HEK293 (cell line): ENCODE results near the gene CREM.

Source experiments
- BCL11A ChIP-seq: fragments of 450-650 bp; formaldehyde crosslinking; IDR thresholded peaks from 2 replicates; pipeline ENCODE4 v1.5.1; 2016; ENCODE audit warnings: low read depth, missing biosample characterization, missing genetic modification characterization
- MYNN ChIP-seq: fragments of 450-650 bp; formaldehyde crosslinking; IDR thresholded peaks from 2 replicates; pipeline ENCODE4 v1.5.1; 2016; ENCODE audit warnings: missing biosample characterization, missing genetic modification characterization, borderline replicate concordance
- OSR2 ChIP-seq: fragments of 450-650 bp; formaldehyde crosslinking; IDR thresholded peaks from 2 replicates; pipeline ENCODE4 v1.5.1; 2016; ENCODE audit warnings: missing biosample characterization, missing genetic modification characterization
- ZBTB1 ChIP-seq: fragments of 450-650 bp; formaldehyde crosslinking; IDR thresholded peaks from 2 replicates; pipeline ENCODE4 v1.5.1; 2016; ENCODE audit warnings: missing biosample characterization, missing genetic modification characterization
- ZBTB7A ChIP-seq: fragments of 450-650 bp; formaldehyde crosslinking; IDR thresholded peaks from 2 replicates; pipeline ENCODE4 v1.5.1; 2016; ENCODE audit warnings: low read depth, missing biosample characterization, missing genetic modification characterization
- ZNF132 ChIP-seq: fragments of 450-650 bp; formaldehyde crosslinking; IDR thresholded peaks from 2 replicates; pipeline ENCODE4 v1.5.1; 2017; ENCODE audit warnings: missing biosample characterization, missing genetic modification characterization, borderline replicate concordance
- ZNF292 ChIP-seq: fragments of 450-650 bp; formaldehyde crosslinking; IDR thresholded peaks from 2 replicates; pipeline ENCODE4 v1.5.1; 2016; ENCODE audit warnings: low read depth, missing biosample characterization, missing genetic modification characterization, borderline replicate concordance
- ZNF843 ChIP-seq: fragments of 450-650 bp; formaldehyde crosslinking; IDR thresholded peaks from 2 replicates; pipeline ENCODE4 v1.5.1; 2016; ENCODE audit warnings: missing biosample characterization, missing genetic modification characterization
- ZSCAN30 ChIP-seq: fragments of 450-650 bp; IDR thresholded peaks from 2 replicates; pipeline ENCODE4 v1.5.1; 2018; ENCODE audit warnings: missing biosample characterization, mild to moderate bottlenecking, missing genetic modification characterization, moderate library complexity
- TF ChIP-seq, protein P1 (sequence below): fragments of 450-650 bp; formaldehyde crosslinking; IDR thresholded peaks from 2 replicates; pipeline ENCODE4 v1.5.1; 2016; ENCODE audit warnings: missing biosample characterization, missing genetic modification characterization
- TF ChIP-seq, protein P2 (sequence below): fragments of 450-650 bp; formaldehyde crosslinking; IDR thresholded peaks from 2 replicates; pipeline ENCODE4 v1.5.1; 2016; ENCODE audit warnings: missing biosample characterization, missing genetic modification characterization
- TF ChIP-seq, protein P3 (sequence below): fragments of 450-650 bp; IDR thresholded peaks from 2 replicates; pipeline ENCODE4 v1.5.1; 2018; ENCODE audit warnings: missing biosample characterization, missing genetic modification characterization
- TF ChIP-seq, protein P4 (sequence below): fragments of 450-650 bp; formaldehyde crosslinking; IDR thresholded peaks from 2 replicates; pipeline ENCODE4 v1.5.1; 2017; ENCODE audit warnings: missing biosample characterization, missing genetic modification characterization

DNA sequence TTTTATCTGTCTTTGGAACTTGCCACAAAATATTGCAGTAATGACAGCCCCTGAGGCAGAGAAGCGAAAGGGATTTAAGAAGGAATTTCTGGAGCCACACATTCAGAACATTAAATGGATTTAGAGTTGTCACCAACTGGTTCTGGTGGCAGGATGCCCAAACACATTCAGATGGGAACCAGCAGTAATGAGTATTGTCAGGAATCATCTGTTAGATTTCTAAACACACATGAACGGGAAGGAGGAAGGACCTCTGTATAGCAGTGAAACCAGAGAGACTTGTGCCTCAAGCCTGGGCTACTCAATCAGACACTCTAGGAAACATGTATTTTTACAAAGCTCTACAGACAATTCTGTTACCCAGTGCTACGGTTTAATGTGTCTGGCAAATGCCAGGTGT is 105.9 kb downstream of the CREM start:
- no peak for TF ChIP-seq ZNF132
- TF ChIP-seq, protein P1, sequence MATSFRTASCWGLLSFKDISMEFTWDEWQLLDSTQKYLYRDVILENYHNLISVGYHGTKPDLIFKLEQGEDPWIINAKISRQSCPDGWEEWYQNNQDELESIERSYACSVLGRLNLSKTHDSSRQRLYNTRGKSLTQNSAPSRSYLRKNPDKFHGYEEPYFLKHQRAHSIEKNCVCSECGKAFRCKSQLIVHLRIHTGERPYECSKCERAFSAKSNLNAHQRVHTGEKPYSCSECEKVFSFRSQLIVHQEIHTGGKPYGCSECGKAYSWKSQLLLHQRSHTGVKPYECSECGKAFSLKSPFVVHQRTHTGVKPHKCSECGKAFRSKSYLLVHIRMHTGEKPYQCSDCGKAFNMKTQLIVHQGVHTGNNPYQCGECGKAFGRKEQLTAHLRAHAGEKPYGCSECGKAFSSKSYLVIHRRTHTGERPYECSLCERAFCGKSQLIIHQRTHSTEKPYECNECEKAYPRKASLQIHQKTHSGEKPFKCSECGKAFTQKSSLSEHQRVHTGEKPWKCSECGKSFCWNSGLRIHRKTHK (tag by site-specific recombination) = no peak
- TF ChIP-seq, protein P2, sequence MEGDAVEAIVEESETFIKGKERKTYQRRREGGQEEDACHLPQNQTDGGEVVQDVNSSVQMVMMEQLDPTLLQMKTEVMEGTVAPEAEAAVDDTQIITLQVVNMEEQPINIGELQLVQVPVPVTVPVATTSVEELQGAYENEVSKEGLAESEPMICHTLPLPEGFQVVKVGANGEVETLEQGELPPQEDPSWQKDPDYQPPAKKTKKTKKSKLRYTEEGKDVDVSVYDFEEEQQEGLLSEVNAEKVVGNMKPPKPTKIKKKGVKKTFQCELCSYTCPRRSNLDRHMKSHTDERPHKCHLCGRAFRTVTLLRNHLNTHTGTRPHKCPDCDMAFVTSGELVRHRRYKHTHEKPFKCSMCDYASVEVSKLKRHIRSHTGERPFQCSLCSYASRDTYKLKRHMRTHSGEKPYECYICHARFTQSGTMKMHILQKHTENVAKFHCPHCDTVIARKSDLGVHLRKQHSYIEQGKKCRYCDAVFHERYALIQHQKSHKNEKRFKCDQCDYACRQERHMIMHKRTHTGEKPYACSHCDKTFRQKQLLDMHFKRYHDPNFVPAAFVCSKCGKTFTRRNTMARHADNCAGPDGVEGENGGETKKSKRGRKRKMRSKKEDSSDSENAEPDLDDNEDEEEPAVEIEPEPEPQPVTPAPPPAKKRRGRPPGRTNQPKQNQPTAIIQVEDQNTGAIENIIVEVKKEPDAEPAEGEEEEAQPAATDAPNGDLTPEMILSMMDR (tag by site-specific recombination) = no peak
- TF ChIP-seq OSR2 (tag by site-specific recombination) = no peak
- TF ChIP-seq BCL11A = no peak
- no peak for TF ChIP-seq ZBTB1 (tag by site-specific recombination)
- TF ChIP-seq ZNF292 (tag by site-specific recombination) = no peak
- TF ChIP-seq, protein P3, sequence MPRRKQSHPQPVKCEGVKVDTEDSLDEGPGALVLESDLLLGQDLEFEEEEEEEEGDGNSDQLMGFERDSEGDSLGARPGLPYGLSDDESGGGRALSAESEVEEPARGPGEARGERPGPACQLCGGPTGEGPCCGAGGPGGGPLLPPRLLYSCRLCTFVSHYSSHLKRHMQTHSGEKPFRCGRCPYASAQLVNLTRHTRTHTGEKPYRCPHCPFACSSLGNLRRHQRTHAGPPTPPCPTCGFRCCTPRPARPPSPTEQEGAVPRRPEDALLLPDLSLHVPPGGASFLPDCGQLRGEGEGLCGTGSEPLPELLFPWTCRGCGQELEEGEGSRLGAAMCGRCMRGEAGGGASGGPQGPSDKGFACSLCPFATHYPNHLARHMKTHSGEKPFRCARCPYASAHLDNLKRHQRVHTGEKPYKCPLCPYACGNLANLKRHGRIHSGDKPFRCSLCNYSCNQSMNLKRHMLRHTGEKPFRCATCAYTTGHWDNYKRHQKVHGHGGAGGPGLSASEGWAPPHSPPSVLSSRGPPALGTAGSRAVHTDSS (tag by site-specific recombination) = no peak
- no peak for TF ChIP-seq ZNF843 (tag by site-specific recombination)
- TF ChIP-seq MYNN = no peak
- TF ChIP-seq ZBTB7A (tag by site-specific recombination) = no peak
- TF ChIP-seq, protein P4, sequence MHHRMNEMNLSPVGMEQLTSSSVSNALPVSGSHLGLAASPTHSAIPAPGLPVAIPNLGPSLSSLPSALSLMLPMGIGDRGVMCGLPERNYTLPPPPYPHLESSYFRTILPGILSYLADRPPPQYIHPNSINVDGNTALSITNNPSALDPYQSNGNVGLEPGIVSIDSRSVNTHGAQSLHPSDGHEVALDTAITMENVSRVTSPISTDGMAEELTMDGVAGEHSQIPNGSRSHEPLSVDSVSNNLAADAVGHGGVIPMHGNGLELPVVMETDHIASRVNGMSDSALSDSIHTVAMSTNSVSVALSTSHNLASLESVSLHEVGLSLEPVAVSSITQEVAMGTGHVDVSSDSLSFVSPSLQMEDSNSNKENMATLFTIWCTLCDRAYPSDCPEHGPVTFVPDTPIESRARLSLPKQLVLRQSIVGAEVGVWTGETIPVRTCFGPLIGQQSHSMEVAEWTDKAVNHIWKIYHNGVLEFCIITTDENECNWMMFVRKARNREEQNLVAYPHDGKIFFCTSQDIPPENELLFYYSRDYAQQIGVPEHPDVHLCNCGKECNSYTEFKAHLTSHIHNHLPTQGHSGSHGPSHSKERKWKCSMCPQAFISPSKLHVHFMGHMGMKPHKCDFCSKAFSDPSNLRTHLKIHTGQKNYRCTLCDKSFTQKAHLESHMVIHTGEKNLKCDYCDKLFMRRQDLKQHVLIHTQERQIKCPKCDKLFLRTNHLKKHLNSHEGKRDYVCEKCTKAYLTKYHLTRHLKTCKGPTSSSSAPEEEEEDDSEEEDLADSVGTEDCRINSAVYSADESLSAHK = no peak
- TF ChIP-seq ZSCAN30 (tag by site-specific recombination) = no peak
